ENCODE results near the gene TOMM40. TPM values are rescaled to one million over a fixed set of nuclear protein-coding genes. Genes with fewer than 3 reads are reported as not detected.
A peak's percentile ranks its signal among the peaks of the same experiment; 100 is the strongest.

Gene TOMM40
- total and polyA plus RNA-seq, 9 of the 15 experiments (the other 6 are each of a cell fraction or from before 2014, with no cell fraction given), result 0.89 to 290 (median 160) TPM

DNA sequence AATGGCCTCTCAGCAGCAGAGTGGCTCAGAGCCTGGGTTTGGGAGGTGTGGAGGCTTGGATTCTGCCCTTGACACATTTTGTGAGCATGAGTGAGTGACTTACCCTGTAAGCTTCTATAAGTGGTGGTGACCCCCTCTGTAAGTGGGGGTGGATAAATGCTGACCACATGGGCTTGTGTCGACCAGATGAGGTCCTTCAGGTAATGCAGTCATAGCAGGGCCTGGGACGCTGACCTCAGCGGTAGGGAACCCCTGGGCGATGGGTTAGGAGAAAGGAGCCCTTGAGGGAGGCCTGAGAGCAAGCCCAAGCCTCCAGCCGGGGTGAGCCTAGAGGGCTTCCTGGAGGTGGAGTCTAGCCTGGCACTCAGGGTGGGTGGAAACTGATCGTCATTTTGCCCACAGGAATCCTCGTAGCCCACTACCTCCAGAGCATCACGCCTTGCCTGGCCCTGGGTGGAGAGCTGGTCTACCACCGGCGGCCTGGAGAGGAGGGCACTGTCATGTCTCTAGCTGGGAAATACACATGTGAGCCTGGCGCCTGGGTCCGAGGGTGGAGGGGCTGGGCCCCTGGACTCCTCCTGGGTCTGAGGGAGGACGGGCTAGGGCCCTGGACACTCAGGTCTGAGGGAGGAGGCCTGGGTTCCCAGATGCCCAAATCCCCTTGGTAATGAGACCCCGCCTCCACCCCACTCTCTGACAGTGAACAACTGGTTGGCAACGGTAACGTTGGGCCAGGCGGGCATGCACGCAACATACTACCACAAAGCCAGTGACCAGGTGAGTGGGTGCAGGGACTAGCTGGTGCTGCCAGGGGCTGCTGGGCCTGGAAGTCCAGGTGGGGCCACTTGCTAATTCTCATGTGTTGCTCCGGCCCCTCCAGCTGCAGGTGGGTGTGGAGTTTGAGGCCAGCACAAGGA, 9.5 kb downstream of the TOMM40 start:
- no peak overlapping the region for H3K4me3 ChIP-seq
- BruUV-seq (replicated peaks), result no TSS peak
- H3K4me2 ChIP-seq (ENCODE audit: insufficient read depth, low read length), result no peak overlapping the region
- ChIA-PET POLR2A (interaction anchor here (1.1 kb wide), 2 partner anchors 8 to 11 kb away, joined by 4 to 5 read pairs; no protein-coding TSS in a partner anchor), CTCF (ENCODE audit: low intra/inter-chr PET ratio) (no interaction called here)
- DNase-seq (ENCODE audit: extremely low read depth in 1 of 4, low spot score in 3 of 4), result no peak
- H3K27ac ChIP-seq (ENCODE audit: extremely low read depth, low read depth, low read length), result no peak overlapping the region
- 0 out of 4 replicates have a peak overlapping the region, but pooled peaks of 1 of the 2 experiments have one; percentile 7 for H3K9ac ChIP-seq (ENCODE audit: insufficient read depth in 1 of 2, low read depth in 2 of 2, low read length in 2 of 2)
- 0 out of 2 replicates have a peak, but pooled peaks cover 3% of the 10 kb centered on the region for H4K20me1 ChIP-seq (replicated peaks; ENCODE audit: control insufficient read depth, insufficient read depth, low read length)
- no peak overlapping the region for H2AFZ ChIP-seq (ENCODE audit: low read depth, low read length)
- no peaks in the 10 kb centered on the region for H3K27me3 ChIP-seq (ENCODE audit: control insufficient read depth in 2 of 2, insufficient read depth in 2 of 2, low read length in 2 of 2)
- no peak for ATAC-seq
- peaks cover 21% of the 10 kb centered on the region for H3K79me2 ChIP-seq (ENCODE audit: control insufficient read depth, insufficient read depth, low read length)
- intact Hi-C loops (cut with micrococcal nuclease), result loop anchor here (5.0 kb wide), 1 partner anchor 157 kb away; no protein-coding TSS in a partner anchor
- H3K9me3 ChIP-seq (replicated peaks; ENCODE audit: control insufficient read depth, insufficient read depth, low read depth, low read length), result no peaks in the 10 kb centered on the region
- WGBS (ENCODE audit: insufficient coverage, low coverage, missing lambda C conversion rate), result 97% methylated on average over 18 of the region's 19 CpGs
- H3K36me3 ChIP-seq (ENCODE audit: control insufficient read depth, insufficient read depth, low read length), result peaks cover 82% of the 10 kb centered on the region; the same call in 2 of the 3 replicates
- H3K9me1 ChIP-seq (ENCODE audit: control insufficient read depth, insufficient read depth, low read length), result peaks cover 3% of the 10 kb centered on the region
- FAIRE-seq, result no peak
- in situ Hi-C loops (cut with MboI), result no loop called here
- peaks cover 11 to 48% of the 10 kb centered on the region in 2 experiments; a peak in 4 of 5 replicates for H3K4me1 ChIP-seq (replicated peaks in 1 of 2; ENCODE audit: control insufficient read depth in 2 of 2, insufficient read depth in 2 of 2, low read length in 2 of 2)
- TF ChIP-seq SUPT5H (IDR thresholded peaks at IDR 0.05), result 0 out of 2 replicates have a peak, but pooled peaks have one; percentile 11
- TF ChIP-seq ZNF644 (tag; IDR thresholded peaks at IDR 0.05; ENCODE audit: low read depth), result no peak
- peak; percentile 61 for TF ChIP-seq ZFP36 (IDR thresholded peaks at IDR 0.05; ENCODE audit: low read depth, low read length, partially characterized antibody)
- TF ChIP-seq, protein P1, sequence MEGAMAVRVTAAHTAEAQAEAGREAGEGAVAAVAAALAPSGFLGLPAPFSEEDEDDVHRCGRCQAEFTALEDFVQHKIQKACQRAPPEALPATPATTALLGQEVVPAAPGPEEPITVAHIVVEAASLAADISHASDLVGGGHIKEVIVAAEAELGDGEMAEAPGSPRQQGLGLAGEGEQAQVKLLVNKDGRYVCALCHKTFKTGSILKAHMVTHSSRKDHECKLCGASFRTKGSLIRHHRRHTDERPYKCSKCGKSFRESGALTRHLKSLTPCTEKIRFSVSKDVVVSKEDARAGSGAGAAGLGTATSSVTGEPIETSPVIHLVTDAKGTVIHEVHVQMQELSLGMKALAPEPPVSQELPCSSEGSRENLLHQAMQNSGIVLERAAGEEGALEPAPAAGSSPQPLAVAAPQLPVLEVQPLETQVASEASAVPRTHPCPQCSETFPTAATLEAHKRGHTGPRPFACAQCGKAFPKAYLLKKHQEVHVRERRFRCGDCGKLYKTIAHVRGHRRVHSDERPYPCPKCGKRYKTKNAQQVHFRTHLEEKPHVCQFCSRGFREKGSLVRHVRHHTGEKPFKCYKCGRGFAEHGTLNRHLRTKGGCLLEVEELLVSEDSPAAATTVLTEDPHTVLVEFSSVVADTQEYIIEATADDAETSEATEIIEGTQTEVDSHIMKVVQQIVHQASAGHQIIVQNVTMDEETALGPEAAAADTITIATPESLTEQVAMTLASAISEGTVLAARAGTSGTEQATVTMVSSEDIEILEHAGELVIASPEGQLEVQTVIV (CRISPR knock-in tag; IDR thresholded peaks at IDR 0.05; ENCODE audit: borderline replicate concordance), result no peak
- TF ChIP-seq CC2D1A (IDR thresholded peaks at IDR 0.05), result no peak
- TF ChIP-seq HNRNPL (IDR thresholded peaks at IDR 0.05; ENCODE audit: low read depth, low read length), result no peak
- peak; percentile 57 for TF ChIP-seq RBFOX2 (IDR thresholded peaks at IDR 0.05; ENCODE audit: low read depth, low read length)
- no peak for TF ChIP-seq NBN (IDR thresholded peaks at IDR 0.05; ENCODE audit: low read depth)
- TF ChIP-seq, protein P2, sequence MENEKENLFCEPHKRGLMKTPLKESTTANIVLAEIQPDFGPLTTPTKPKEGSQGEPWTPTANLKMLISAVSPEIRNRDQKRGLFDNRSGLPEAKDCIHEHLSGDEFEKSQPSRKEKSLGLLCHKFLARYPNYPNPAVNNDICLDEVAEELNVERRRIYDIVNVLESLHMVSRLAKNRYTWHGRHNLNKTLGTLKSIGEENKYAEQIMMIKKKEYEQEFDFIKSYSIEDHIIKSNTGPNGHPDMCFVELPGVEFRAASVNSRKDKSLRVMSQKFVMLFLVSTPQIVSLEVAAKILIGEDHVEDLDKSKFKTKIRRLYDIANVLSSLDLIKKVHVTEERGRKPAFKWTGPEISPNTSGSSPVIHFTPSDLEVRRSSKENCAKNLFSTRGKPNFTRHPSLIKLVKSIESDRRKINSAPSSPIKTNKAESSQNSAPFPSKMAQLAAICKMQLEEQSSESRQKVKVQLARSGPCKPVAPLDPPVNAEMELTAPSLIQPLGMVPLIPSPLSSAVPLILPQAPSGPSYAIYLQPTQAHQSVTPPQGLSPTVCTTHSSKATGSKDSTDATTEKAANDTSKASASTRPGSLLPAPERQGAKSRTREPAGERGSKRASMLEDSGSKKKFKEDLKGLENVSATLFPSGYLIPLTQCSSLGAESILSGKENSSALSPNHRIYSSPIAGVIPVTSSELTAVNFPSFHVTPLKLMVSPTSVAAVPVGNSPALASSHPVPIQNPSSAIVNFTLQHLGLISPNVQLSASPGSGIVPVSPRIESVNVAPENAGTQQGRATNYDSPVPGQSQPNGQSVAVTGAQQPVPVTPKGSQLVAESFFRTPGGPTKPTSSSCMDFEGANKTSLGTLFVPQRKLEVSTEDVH (IDR thresholded peaks at IDR 0.05; ENCODE audit: low read depth, partially characterized antibody), result no peak
- no peak for TF ChIP-seq RBM15 (IDR thresholded peaks at IDR 0.05; ENCODE audit: insufficient read depth, low read length)
- TF ChIP-seq POLR2A (conservative IDR thresholded peaks at IDR 0.05), result peak; percentile 55; the same call in 1 of the 2 replicates
- peak; percentile 34; the same call in 1 of the 2 replicates for TF ChIP-seq POLR2G (IDR thresholded peaks at IDR 0.05; ENCODE audit: low read depth, low read length)
- TF ChIP-seq ZKSCAN8 (CRISPR knock-in tag; IDR thresholded peaks at IDR 0.05), result no peak
- no peak for TF ChIP-seq TGIF2 (CRISPR knock-in tag; IDR thresholded peaks at IDR 0.05)

All from K562 (cell line).